GM12892 (cell line): ENCODE measurements around the gene SORCS2.
A peak's percentile ranks its signal among the peaks of the same experiment; 100 is the strongest.

Experiments
- DNase-seq: peaks from one replicate; pipeline ENCODE4 v3.0.0; 2011; ENCODE audit not compliant: insufficient read length
- FAIRE-seq: peaks from 2 replicates; lab custom pipeline; 2011; peaks lifted over from hg19 to GRCh38; lab: Jason Lieb, UNC
- POLR2A ChIP-seq: IDR thresholded peaks from 2 replicates; pipeline ENCODE4 v1.6.1; 2011; ENCODE audit warnings: low read depth, low read length, control low read depth
- POLR2AphosphoS5 ChIP-seq: IDR thresholded peaks from 2 replicates; pipeline ENCODE4 v1.6.1; 2011; ENCODE audit warnings: low read depth, low read length, control low read depth
- TAF1 ChIP-seq: IDR thresholded peaks from 2 replicates; pipeline ENCODE4 v1.6.1; 2011; ENCODE audit warnings: low read depth, mild to moderate bottlenecking, control low read depth, low read length, borderline replicate concordance

SORCS2 gene

DNA sequence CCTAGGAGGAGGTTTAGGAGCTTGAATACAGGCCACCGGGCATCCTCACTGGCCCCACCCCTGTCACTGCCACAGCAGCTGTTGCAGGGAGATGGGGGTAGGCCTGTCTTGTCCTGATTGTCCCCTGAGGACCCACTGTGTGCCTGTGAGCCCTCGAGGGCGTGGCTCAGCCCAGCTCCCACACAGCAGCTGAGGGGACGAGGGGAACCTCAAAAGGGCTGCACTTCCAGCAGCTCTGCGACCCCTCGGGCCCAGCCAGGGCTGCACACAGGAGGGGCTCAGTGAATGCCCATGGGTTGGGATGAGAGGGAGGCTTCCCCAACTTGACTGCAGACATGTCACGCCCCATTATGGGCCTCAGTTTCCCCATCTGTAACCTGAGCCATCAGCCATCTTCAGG, 521.4 kb downstream of the SORCS2 start:
- DNase-seq (no peak), FAIRE-seq (no peak)
- TF ChIP-seq POLR2AphosphoS5 (no peak), TAF1 (no peak), POLR2A (no peak)

DNA sequence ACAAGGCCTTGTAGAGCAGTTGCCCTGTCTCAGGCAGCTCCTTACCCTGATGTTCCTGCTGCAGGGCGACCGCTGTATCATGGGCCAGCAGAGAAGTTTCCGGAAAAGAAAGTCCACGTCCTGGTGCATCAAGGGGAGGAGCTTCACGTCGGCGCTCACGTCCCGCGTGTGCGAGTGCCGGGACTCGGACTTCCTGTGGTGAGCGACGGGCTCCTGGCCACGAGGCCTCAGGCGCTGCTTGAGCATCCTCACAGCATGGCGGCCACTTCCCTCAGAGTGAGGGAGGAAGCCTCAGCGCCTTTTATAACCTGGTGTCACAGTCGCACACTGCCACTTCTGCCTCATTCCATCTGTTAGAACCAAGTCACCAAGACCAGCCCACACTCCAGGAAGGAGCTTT, 521.8 kb downstream of the SORCS2 start:
- no peak for DNase-seq
- no peak for TF ChIP-seq POLR2A
- TF ChIP-seq POLR2AphosphoS5 = no peak
- TF ChIP-seq TAF1 = no peak
- no peak for FAIRE-seq

DNA sequence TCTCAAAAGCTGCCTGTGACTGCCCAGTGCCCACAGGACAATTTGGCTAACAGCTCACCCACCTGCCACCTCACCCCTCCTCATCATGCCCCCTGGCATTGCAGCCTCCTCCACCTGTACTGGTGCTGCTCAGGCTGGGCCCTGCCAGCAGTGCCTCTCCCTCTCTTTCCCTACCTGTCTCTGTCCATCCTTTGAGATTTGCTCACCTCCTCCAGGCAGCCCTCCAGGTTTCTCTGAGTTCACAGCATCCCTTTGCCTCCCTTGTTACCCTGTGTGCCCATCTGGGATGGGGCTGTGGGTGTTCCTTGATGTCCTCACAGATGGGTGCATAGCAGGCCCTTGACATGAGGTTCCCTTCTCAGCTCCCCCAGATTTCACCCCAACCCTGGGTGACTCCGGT, 522.4 kb downstream of the SORCS2 start:
- DNase-seq (no peak), FAIRE-seq (no peak)
- no peak for TF ChIP-seq POLR2AphosphoS5
- TF ChIP-seq TAF1 = no peak
- TF ChIP-seq POLR2A = no peak

DNA sequence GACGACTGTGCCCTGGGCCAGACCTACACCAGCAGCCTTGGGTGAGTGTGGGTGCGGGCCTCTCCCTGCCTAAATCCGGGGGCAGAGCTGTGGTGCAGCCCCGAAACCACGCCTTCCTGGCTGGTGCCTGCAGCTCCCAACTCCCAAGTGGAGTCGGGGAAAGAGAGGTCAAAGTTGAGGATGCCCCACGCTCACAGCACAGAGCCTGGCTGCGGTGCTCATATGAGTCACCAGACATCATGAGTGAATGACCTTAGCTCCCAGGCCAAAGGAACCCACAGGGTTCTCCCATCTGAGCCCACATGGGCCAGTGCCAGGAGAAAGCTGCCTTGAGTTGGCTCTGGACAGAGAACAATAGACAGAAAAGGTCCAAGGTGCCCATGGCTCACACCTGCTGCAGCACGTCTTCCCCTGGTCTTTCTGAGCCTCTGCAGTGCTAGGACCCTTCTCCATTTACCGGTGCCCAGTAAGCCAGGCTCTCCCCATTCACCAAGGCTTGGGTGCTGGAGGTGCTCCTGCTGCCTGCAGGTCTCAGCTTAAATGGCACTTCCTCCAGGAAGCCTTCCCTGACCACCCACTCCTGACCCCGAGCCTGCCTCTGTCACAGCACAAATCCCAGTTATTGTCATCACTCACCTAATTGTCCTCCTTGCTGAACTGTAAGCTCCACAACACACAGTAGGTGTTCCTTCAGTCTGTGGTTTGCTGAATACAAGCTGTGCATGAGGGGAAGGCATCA, 523.1 kb downstream of the SORCS2 start:
- DNase-seq (no peak), FAIRE-seq (no peak)
- TF ChIP-seq TAF1 = no peak
- no peak for TF ChIP-seq POLR2A
- no peak for TF ChIP-seq POLR2AphosphoS5

DNA sequence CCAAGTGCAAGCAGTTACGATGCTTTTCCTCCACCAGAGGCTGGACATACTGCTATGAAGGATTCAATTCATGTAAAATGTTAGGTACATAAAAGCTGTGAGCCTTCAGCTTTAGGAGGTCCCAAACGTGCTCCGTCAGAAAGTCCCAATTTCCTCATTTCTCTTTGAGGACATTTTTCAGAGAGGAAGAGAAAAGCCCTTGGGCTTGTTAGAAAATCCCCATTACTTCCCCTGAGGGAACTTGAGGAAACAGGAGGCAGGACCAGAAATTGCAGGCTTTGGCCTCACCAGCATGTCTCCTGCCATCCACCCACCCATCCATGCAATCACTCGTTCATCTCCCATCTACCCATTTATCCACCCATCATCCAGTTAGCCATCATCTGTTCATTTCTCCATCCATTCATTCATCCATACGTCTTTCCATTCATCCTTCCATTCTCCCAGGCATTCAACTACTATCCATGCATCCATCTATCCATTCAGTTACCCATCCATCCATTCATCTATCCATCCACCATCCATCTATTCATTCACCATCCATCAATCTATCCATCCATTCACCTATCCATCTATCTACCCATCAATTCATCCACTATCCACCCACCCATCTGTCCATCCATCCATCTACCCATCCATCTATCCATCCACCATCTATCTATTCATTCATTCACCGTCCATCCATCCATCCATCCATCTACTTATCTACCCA, 523.8 kb downstream of the SORCS2 start:
- FAIRE-seq (no peak), DNase-seq (no peak)
- TF ChIP-seq TAF1 = no peak

DNA sequence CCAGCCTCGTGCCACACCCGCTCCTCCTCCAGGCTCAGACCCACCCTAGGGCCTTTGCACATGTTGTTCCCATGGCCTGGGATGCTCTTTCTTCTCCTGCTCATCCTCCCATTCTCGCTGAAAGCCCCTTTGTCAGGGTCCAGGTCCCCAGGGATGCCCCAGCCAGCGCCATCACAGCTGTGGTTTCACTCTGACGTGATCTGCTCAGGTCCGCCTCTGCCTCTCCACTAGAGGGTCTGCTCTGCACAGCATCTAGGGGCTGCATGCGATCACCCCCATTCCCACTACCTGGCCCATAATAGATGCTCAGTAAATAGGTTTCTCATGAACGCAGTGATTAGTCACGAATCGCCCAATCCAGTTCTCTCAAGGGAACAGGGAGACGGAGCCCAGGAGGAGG, 524.8 kb downstream of the SORCS2 start:
- no peak for TF ChIP-seq POLR2A
- TF ChIP-seq TAF1 = no peak
- TF ChIP-seq POLR2AphosphoS5 = no peak
- no peak for FAIRE-seq
- DNase-seq = no peak

DNA sequence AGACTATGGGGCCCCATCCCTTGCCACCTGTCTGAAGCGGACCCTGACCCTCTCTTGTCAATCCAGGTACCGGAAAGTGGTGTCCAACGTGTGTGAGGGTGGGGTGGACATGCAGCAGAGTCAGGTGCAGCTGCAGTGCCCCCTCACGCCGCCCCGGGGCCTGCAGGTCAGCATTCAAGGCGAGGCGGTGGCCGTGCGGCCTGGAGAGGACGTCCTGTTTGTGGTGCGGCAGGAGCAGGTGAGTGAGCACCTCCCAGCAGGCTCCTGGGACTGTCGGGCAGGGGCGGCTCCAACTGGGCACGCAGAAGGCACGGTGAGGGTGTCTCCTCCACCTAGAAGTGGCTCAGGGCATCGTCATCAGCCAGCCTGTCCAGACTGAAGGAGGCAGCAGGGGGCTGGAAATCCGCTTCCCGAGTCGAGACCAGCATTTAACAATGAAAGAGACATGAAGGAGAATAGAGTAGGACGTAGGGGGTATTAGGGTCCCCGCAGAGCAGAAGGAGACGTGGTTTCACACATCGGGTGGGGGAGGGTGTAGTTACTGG, 525.7 kb downstream of the SORCS2 start:
- FAIRE-seq (no peak), DNase-seq (no peak)
- TF ChIP-seq POLR2AphosphoS5 (no peak), TAF1 (no peak), POLR2A (no peak)

DNA sequence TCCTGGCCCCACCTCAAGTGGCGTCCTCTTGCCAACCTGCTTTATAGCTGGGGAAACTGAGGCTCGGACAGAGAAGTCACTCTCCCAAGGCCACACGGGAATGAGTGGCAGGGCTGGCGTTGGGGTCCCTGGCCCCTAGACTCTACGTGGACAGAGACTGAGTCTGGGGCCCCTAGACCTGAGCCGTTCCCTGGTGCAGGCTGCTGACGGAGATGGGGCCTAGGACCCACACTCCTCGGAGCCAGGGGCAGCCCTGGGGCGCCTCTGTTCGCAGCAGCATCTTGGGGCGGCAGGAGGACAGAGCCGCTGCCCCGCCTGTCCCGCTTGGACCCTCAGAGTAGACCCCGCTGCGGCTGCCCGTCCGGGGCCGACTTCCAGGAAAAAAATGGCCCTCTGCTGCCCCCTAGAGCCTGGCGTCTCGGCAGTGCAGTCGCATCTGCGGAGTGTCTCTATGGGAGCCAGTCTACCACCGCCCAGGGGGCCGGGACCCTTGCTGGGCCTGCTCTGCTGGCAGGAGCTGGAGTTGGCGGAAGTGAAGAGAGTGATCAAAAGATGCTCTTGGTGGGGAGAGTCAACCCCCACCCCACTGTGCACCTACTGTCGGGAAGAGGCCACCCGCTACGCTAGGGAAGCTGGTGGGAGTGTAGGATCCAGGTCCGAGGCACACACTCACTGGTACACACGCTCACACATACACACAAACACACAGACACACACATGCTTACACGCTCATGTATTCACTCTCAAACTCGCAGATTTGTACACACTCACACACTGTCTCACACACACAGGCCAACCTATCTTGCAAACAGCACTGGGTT, 527.2 kb downstream of the SORCS2 start:
- FAIRE-seq (peak; percentile 68), DNase-seq (peak; percentile 80)
- TF ChIP-seq TAF1 = no peak

DNA sequence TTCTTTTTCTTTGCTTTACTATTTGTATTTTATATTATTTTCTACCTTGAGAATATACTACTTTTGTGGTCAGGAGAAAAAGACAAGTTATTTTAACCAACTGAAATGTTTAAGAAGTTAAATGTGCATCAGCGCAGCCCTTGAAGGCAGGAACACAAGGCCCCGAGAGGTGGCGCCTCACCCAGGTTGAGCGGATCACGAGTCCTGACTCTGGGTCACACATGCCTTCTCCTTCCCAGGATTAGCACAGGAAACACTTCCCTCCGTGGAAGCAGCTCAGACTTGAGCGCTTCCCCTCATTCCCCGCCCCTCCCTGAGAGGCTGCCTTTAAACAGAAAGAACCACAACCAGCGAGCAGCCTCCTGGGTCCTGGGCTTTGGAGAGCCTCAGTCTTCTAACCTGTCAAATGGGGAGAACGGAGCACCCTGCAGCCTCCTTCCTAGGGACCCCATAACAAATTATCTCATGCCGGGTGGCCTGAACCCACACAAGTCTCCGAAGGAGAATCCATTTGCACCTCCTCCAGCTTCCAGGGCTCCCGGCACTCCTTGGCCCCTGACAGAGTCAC, 529.7 kb downstream of the SORCS2 start:
- no peak for FAIRE-seq
- no peak for DNase-seq
- no peak for TF ChIP-seq TAF1
- TF ChIP-seq POLR2AphosphoS5 = no peak
- TF ChIP-seq POLR2A = no peak

DNA sequence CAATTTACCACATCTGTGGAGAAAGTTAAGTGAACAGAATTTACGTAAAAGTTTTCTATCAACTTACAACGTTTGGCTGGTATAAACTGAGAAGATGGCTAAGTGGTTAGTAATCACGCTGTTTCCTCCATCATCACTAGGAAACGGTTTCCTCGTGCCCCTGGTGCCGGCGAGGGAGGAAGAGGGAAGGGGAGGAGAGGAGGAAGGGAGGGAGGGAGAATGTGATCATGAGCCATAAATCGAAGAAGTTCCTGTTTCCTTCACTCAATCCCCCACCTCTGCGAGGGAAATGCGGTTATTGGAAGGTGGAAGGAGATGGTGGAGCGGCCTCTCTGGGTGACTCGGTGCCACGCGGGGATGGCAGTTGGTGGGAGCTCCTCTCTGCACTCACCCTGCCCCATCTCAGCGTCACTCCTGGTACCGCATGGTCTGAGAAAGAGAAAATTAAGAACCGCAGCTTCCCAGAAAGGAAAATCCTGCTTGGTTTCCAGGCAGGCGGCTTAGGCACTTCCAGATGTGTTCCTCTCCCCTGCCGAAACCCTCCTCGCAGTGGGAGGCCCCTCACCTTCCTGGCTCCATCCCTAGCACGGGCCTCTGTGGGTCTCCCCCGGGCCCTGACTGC, 530.5 kb downstream of the SORCS2 start:
- TF ChIP-seq TAF1 = no peak
- TF ChIP-seq POLR2AphosphoS5 = no peak
- no peak for TF ChIP-seq POLR2A
- no peak for FAIRE-seq
- DNase-seq = no peak

DNA sequence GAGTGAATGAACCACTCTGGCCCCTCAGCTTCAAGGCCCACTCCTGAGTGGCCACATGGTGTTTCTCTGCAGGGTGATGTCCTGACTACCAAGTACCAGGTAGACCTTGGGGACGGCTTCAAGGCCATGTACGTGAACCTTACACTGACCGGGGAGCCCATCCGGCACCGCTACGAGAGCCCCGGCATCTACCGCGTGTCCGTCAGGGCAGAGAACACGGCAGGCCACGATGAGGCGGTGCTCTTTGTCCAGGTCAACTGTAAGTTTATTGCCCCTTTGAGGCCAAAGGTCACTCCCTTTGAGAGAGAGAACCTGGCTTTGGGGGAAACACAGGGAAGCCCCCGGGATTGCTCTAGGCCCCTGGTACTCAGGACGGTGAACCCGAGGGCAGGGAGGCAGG, 531.3 kb downstream of the SORCS2 start:
- TF ChIP-seq POLR2A (no peak), POLR2AphosphoS5 (no peak), TAF1 (no peak)
- no peak for DNase-seq
- FAIRE-seq = no peak
